Activated CD4-positive, alpha-beta T cell treated with anti-CD3 and anti-CD28 coated beads for 48 hours (primary cell): Measurements from ENCODE around the gene AFMID.
A peak's percentile ranks its signal among the peaks of the same experiment; 100 is the strongest.

Experiments
- DNase-seq: peaks from one replicate; pipeline ENCODE4 v3.0.0-alpha.2; 2020

Gene AFMID

GRCh38 chr17:78180083-78180482, 7.1 kb upstream of the AFMID start:
- DNase-seq = no peak

- no peak for DNase-seq
These were observed 6.7 kb upstream of the AFMID start for GRCh38 chr17:78180508-78180907.

GRCh38 chr17:78182504-78182903, 4.7 kb upstream of the AFMID start:
- no peak for DNase-seq

GRCh38 chr17:78183916-78184315, 3.2 kb upstream of the AFMID start:
- DNase-seq = no peak

- no peak for DNase-seq
These were observed 2.8 kb upstream of the AFMID start for GRCh38 chr17:78184351-78184750.

GRCh38 chr17:78184868-78185267, 2.3 kb upstream of the AFMID start:
- DNase-seq = no peak

GRCh38 chr17:78185981-78186691, 1.0 kb upstream of the AFMID start:
- peak; percentile 46 for DNase-seq

GRCh38 chr17:78196716-78197115, 9.6 kb downstream of the AFMID start:
- no peak for DNase-seq

- no peak for DNase-seq
These were observed 10.1 kb downstream of the AFMID start for GRCh38 chr17:78197147-78197832.

- DNase-seq = no peak
These were observed 13.3 kb downstream of the AFMID start for GRCh38 chr17:78200451-78200850.

GRCh38 chr17:78202666-78203065, 15.5 kb downstream of the AFMID start:
- DNase-seq = no peak

GRCh38 chr17:78204387-78205123, 17.4 kb downstream of the AFMID start:
- no peak for DNase-seq

GRCh38 chr17:78205124-78205775, 18.1 kb downstream of the AFMID start:
- DNase-seq = no peak

- no peak for DNase-seq
These were observed 19.1 kb downstream of the AFMID start for GRCh38 chr17:78206298-78206697.

GRCh38 chr17:78208486-78208885, 21.3 kb downstream of the AFMID start:
- DNase-seq = no peak

- DNase-seq = no peak
These were observed 22.9 kb downstream of the AFMID start for GRCh38 chr17:78210111-78210510.

- DNase-seq = no peak
These were observed 23.9 kb downstream of the AFMID start for GRCh38 chr17:78211032-78211431.

- peak; percentile 96 for DNase-seq
These were observed 27.0 kb downstream of the AFMID start, which contains the start of gene BIRC5 for GRCh38 chr17:78214016-78214705. BIRC5 (plus strand) TSS chr17:78214253; CDS start chr17:78214317, 64 bp downstream.

- no peak for DNase-seq
These were observed 27.5 kb downstream of the AFMID start for GRCh38 chr17:78214706-78215061.

- DNase-seq = no peak
These were observed 32.4 kb downstream of the AFMID start for GRCh38 chr17:78219396-78220150.

GRCh38 chr17:78223061-78223460, 35.9 kb downstream of the AFMID start:
- no peak for DNase-seq

GRCh38 chr17:78223765-78224164, 36.6 kb downstream of the AFMID start:
- DNase-seq = no peak
